Left renal cortex interstitium (tissue), 4 donors: ENCODE measurements around the gene HOATZ. TPM values are rescaled to one million over a fixed set of nuclear protein-coding genes. Genes with fewer than 3 reads are reported as not detected.

Experiments
- DNase-seq, 4 donors: peaks; one replicate each; pipeline ENCODE4 v3.0.0-alpha.2; 2013; ENCODE audit warnings: low read depth in 4 of 4, low spot score in 2 of 4, missing footprints in 1 of 4
- polyA plus RNA-seq, 4 donors: library from polyadenylated mRNA; unstranded; fragments of 120-200 nt; gene quantifications; one replicate each; pipeline ENCODE4 v1.2.1, GENCODE V29; 2013; ENCODE audit not compliant: insufficient read length in 4 of 4

The HOATZ gene
- polyA plus RNA-seq, 4 donors, result 0.17 to 0.34 (median 0.24) TPM

GRCh38 chr11:111520560-111520959, 6.0 kb downstream of the HOATZ start:
- no peak for DNase-seq

DNA sequence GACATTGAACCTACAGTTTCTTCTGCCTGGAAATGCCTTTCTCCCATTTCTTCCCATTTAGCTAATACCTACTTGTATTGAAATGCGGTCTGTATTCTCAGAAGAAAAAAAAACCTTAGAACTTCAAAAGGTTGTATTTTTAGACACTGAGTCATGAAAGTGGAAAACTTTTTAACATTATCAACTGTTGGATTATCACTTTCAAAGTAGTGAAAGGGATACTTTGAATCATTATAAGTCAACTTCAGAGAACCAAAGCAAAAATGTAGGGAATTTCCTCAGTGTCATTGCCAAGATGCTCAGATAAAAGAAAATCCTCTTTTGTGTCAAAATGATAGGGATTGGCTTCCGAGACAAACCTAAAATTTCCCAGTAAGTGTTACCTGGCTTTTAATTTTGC, 6.6 kb downstream of the HOATZ start:
- no peak for DNase-seq

- DNase-seq, result no peak
Measured at GRCh38 chr11:111522426-111522825, 7.8 kb downstream of the HOATZ start.

GRCh38 chr11:111523343-111523742, 8.8 kb downstream of the HOATZ start:
- no peak for DNase-seq

DNA sequence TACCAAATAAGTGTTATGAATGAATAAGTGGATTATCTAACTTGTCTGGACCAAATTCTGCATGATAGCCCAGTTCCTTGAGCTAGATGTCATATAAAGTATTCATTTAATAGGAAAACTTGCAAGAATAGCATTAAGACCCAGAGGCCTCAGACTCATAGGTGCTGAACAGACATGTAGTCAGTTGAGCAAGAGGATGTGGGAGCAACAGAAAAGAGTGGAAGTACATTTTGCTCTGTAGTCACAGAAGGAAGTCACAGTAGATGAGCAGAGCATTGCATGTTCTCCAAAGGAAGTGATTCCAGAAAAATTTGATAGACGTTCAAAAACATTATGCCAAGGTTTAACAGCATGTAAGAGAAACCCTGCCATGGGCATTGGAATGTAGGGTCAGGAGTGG, 9.5 kb downstream of the HOATZ start:
- DNase-seq, result no peak

- no peak for DNase-seq
Measured at GRCh38 chr11:111525456-111525855, 10.9 kb downstream of the HOATZ start.

DNA sequence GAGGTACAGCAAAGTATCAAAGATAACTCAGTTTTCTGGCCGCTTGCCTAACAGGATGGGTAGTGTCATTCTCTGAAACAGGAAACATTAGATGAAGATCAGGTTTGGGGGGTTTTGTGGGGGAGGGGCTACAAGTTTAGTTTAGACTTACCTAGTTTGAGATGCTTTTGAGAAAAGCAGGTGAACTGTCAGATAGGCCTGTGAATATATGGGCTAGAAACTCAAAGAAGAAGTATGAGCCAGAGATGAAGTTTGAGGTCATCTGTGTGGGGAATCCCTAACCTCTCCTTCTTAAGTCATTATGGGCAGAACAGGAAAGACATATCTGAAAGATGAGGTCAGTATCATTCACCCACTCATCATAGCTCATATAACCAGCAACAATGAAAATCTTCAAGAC, 11.9 kb downstream of the HOATZ start:
- DNase-seq, result no peak

DNA sequence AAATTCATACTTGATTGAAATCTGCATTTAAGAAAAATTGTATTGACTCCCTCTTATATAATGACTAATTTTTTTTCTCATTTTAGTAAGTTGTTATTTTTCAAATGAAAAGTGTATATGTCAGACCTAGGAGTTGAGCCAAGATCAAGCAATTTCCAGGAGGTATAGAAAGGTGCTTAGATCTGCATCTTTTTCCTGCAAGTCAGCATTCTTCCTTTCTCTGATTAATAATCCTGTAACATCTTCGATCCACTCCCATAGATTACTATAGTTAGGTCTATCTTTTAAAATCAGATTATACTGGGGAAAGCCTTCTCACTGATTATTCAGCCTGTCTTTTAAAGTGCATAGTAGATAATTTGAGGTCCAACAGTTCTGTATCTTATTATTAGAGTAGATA, 12.7 kb downstream of the HOATZ start:
- DNase-seq, result no peak

DNA sequence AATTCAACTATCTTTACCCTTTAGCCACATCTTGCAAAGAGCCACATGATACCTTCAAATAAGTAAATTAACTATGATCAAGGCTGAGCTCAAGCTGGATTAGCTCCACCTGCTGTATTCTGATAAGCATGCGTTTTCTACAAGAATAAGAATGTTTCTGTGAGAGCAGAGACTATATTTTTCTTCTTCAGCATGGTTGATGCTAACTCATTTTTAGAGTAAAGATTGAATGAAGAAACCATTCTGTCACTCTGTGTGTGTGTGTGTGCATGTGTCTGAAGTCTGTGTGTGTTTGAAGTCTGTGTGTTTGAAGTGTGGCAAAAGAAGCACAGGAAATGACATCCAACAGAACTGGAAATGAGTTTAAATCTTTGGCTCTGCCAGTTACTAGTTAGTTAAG, 14.0 kb downstream of the HOATZ start:
- DNase-seq, result no peak

DNA sequence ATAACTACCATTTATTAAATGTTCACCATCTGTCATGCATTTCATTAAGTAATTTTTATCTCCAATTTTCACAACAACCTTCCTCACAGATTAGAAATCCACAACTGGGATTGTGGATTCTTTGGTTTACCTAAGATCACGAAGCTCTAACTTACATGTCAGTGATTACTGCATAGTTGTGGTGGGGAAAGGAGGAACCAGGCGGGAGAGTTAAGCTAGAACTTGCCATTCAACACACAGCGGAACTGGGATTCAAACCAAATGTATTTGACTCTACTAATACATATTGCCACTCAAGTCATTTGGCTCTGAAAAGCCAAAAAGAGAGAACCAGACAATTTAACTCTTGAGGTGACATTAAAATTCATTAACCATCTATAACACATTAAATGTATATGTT, 15.5 kb downstream of the HOATZ start:
- no peak for DNase-seq

DNA sequence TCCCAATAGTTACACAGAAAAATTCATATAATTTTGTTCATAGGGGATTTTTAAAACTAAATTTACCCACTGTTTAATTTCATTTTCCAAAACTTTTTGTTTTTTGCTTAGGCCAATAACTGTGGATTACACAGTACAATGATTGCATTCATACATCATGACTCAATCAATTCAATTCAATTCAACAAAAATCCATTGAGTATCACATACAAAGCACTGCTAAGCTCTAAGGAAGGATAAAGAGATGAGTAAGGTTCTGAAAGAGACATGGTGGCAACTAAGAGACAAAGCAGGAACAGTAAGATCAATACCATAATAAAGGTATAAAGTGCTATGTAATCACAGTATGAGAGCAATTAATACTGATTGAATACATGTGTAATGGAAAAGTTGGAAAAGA, 16.6 kb downstream of the HOATZ start:
- DNase-seq, result no peak

DNA sequence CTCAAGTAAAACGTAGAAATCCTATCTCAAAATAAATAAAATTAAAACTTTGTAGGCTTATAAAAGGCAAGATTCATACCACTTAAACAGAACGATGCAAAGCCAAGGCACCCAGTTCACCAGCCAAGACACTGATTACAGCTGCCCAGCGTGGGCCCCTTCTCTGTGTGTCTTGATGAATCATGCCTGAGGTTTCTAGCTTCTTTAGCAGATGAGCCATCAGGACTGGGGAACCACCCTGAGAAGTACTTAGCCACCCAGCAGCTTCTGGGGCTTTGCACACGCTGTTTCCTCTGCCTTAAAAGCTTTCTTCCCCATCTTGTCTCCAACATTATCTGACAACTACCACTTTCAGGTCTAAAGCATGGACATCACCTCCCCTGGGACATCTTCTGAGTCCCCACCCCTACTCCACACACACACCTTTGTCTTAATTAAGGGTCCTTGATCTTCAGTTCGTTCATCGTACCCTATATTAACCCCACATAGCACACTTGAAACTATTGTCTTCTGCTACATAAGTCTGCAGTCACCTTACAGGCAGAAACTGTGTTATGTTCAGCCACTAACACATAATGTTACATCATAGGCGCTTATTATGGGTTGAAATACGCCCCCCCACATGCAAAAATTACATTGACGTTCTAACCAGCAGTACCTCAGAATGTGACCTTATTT, 17.2 kb downstream of the HOATZ start:
- no peak for DNase-seq

GRCh38 chr11:111532365-111532709, 17.8 kb downstream of the HOATZ start:
- no peak for DNase-seq

- no peak for DNase-seq
Measured at GRCh38 chr11:111535281-111535680, 20.7 kb downstream of the HOATZ start.

DNA sequence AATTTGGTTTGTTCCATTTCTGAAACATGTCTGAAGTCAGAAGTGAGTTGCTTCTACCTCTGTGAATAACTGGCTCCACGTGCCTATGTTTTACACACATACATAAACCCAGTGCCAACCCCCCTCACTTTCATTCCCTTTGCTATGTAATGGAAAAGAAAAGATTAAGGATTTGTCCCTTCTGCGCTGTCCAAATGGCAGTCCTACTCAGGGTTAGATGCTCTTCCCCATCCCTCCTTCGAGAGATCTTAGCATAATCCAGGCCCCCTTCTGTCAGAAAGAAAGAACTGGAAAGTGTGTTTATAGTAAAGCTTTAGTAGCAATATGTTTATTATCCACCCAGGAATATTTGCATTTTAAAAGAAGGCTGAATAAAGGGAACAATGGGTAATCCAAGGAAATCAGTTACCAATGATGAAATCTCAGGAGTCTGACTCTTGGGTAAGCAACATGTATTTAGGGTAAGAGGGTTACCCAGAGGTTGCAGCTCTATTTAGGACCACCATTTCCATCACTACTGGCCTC, 22.8 kb downstream of the HOATZ start:
- no peak for DNase-seq

GRCh38 chr11:111538407-111539114, 24.0 kb downstream of the HOATZ start:
- no peak for DNase-seq

DNA sequence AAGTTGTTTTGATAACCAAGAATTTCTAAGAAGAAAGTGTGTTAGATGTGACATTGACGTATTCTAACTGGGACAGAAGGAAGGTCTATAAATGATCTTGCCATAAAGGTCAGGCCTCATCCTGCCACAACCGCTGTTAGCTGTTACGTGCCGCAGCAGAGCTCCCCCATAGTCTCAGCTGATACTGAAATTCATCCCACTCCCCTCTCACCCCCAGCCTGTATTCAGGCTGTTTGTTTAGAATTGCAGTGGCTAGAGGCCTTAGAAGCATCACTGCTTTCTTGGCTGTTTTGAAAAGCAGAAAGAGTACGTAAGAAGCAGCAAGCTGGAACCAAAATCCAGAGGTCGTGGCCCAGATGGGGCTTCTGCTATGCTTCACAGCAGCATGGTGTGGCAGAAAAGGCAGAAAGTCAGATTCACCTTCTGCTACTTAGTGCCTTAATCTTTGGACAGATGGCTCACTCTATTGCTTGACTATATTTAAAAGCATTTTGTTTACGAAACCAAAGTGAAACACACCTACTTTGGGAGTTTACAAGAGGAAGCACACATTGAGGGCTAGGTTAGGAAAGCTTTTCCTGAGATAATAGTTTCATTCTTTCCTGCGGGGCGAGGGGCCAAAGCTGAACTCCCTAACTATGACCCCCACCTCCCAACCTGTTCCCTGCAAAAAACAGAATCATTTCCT, 25.0 kb downstream of the HOATZ start:
- no peak for DNase-seq

DNA sequence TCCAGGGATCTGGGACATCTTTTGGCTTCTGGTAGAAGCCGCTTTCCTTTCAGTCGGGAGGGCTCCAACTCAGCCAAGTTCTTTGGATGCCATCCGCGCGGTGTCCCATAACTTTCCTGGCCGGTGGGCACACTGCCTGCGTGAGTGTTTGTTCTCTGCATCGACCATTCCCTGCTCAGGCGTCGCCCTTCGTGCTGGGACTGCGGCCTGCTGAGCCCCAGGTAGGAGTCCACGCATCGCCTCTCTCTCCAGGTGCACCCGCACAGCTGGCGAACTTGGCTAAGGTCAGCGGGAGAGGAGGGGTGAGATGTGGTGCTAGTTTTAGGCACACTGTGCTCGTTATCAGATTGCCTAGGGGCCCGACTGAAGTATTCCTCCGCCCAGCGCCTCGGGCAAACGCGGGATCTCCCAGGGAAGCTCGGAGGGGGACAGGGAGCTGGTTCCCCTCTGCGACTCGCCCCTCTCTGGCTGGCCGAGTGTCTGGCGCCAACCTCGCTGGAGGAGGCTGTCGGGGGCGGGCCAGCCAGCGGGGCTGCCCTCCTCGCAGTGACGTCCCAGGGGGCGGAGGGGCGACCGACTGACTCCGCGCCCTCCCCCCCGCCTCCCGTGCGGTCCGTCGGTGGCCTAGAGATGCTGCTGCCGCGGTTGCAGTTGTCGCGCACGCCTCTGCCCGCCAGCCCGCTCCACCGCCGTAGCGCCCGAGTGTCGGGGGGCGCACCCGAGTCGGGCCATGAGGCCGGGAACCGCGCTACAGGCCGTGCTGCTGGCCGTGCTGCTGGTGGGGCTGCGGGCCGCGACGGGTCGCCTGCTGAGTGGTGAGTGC, 25.7 kb downstream of the HOATZ start, which contains the start of gene LAYN:
Gene LAYN (plus strand): TSS at position 607 of the 823 bp plus-strand sequence. CDS start 124 bp downstream, at position 731.
- peak in 1 of 4 donors; percentile 28 for DNase-seq

- no peak for DNase-seq
Measured at GRCh38 chr11:111540937-111541253, 26.3 kb downstream of the HOATZ start.

DNA sequence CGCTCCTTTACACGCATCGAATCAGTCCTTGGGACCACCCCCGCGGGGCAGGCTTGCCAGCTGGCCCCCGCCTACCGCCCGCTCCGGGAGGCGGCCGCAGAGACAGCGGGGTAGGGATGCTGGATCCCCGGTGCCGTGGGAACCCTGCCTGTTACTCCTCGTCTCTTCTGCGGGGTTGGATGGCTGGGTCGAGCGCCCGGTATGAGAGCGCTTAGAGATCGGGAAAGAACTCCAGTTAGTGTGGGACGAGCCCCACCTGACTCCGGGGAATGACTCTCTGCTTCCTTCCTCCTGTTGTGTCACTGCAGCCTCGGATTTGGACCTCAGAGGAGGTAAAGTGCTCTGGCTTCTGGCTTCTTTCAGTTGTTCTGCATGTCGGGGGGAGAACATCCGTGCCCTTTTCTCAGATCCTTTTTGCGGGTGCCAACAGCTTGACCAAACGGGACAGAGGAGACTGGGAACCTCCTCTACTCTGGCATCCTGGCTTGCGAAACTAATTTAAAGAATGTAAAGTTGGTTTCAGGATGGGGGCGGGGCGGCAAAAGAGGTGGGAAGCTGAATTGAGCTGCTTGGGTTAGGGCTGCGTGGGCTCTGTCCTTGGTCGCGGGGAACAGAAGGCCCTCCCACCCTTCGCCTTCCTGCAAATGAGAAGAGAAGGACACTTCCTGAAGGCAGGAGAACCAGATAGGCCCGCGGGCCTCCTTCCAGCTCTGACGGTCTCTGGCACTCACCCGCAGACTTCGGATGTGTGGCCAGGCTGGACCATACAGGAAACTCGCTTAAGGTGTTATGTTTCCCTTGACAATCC, 26.9 kb downstream of the HOATZ start:
- no peak for DNase-seq
